ENCODE results near the gene FMO2. TPM values are rescaled to one million over a fixed set of nuclear protein-coding genes. Genes with fewer than 3 reads are reported as not detected.

The FMO2 gene
- total and polyA plus RNA-seq, 2 of the 8 experiments (the other 6 are each of a cell fraction or from before 2014, with no cell fraction given), result not detected

DNA sequence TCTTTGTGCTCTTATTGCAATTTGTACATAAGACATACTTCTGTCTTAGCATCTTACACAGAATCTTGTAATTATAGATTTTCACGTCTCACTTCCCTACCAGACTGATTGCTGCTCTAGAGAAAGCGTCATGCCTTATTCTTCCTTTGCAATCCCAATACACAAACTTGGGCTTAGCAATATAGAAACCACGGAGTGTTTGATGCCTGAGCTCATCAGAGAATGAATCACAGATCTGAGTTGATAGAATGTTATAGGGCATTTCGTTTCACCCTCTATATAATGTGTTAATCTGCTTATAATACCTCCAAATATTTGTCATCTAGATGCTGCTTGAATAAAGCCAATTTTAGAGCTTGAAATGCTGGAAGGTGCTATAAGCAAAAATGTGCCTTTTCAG is 69.8 kb downstream of the FMO2 start:
- Histone ChIP-seq H3K18ac (ENCODE audit: extremely low read depth, low read length) (no peak overlapping the region), H3K27ac (ENCODE audit: low read depth, low read length) (no peak overlapping the region), H3K14ac (ENCODE audit: insufficient read length) (no peak overlapping the region), H2AK5ac (ENCODE audit: low read depth, low read length) (no peak overlapping the region), H4K91ac (replicated peaks; ENCODE audit: insufficient read length, low read length) (no peak overlapping the region), H3K23me2 (ENCODE audit: low read depth, low read length) (no peaks in the 10 kb centered on the region; the same call in 1 of the 2 replicates), H3K9me3 (ENCODE audit: insufficient read depth in 2 of 2, low read depth in 1 of 2, low read length in 1 of 2) (no peaks in the 10 kb centered on the region), H4K20me1 (replicated peaks in 1 of 2; ENCODE audit: control insufficient read depth in 1 of 2, insufficient read depth in 2 of 2, low read length in 2 of 2) (no peaks in the 10 kb centered on the region), H2BK5ac (ENCODE audit: low read depth, low read length) (no peak overlapping the region), H3K27me3 (replicated peaks in 1 of 4; ENCODE audit: control insufficient read depth in 3 of 4, extremely low read depth in 1 of 4, insufficient read depth in 3 of 4, low read length in 3 of 4) (peaks cover 0 to 2% (median 0%) of the 10 kb centered on the region in 4 experiments; a peak in 2 of 7 replicates), H3K4me3 (ENCODE audit: extremely low read depth in 1 of 4, insufficient read depth in 2 of 4, low read depth in 3 of 4, low read length in 4 of 4) (no peak overlapping the region), H3K56ac (replicated peaks; ENCODE audit: insufficient read length, low read depth, low read length) (no peak overlapping the region), H3K4me1 (replicated peaks in 1 of 4; ENCODE audit: control insufficient read depth in 3 of 4, insufficient read depth in 4 of 4, low read length in 3 of 4) (peaks cover 12 to 27% (median 22%) of the 10 kb centered on the region in 4 experiments), H2BK20ac (ENCODE audit: low read length) (no peak overlapping the region), H3K4ac (replicated peaks; ENCODE audit: insufficient read length, low read depth, low read length) (no peak overlapping the region), H3K36me3 (ENCODE audit: control insufficient read depth in 2 of 4, insufficient read depth in 4 of 4, low read length in 3 of 4) (no peaks in the 10 kb centered on the region), H4K5ac (ENCODE audit: insufficient read length, low read depth, low read length) (no peak overlapping the region), H4K8ac (ENCODE audit: extremely low read depth, insufficient read depth, low read length) (no peak overlapping the region), H2BK15ac (ENCODE audit: low read length) (no peak overlapping the region), H3K23ac (ENCODE audit: insufficient read length) (no peak overlapping the region), H2BK12ac (ENCODE audit: low read depth, low read length) (no peak overlapping the region), H2BK120ac (replicated peaks; ENCODE audit: low read depth, low read length) (no peak overlapping the region), H2AFZ (ENCODE audit: low read length) (no peak overlapping the region), H3K4me2 (ENCODE audit: insufficient read depth in 1 of 2, low read depth in 2 of 2, low read length in 2 of 2) (no peak overlapping the region), H3K79me2 (ENCODE audit: control insufficient read depth in 1 of 2, insufficient read depth in 2 of 2, low read length in 2 of 2) (no peaks in the 10 kb centered on the region), H3K79me1 (ENCODE audit: low read depth, low read length) (no peaks in the 10 kb centered on the region), H3K9ac (replicated peaks in 1 of 4; ENCODE audit: extremely low read depth in 1 of 4, low read depth in 3 of 4, low read length in 3 of 4) (no peak overlapping the region)
- CTCF ChIA-PET (ENCODE audit: partially characterized antibody), result interaction anchor here (0.8 to 11.5 kb wide), 9 partner anchors 8 to 765 kb away, joined by 3 to 78 read pairs (median 4); partner anchors contain the start of gene FMO4
- no peak for FAIRE-seq
- POLR2A ChIA-PET (ENCODE audit: partially characterized antibody), result interaction anchor here (0.7 kb wide), 2 partner anchors 43 to 580 kb away, joined by 3 to 6 read pairs; no protein-coding TSS in a partner anchor
- WGBS, 2 experiments (ENCODE audit: extremely low coverage in 1 of 2, insufficient coverage in 1 of 2, insufficient read length in 1 of 2, insufficient replicate concordance in 2 of 2, low coverage in 1 of 2, low lambda C conversion rate in 2 of 2, missing lambda C conversion rate in 1 of 2), result 95% methylated on average over 4 of the region's 4 CpGs; no CpG with 5 or more reads in 1 of the 2 experiments
- no peak for DNase-seq (ENCODE audit: low read depth in 1 of 2, low spot score in 2 of 2)
- TF ChIP-seq TBP (IDR thresholded peaks at IDR 0.05; ENCODE audit: low read depth, low read length), result no peak
- no peak for TF ChIP-seq RNF2 (IDR thresholded peaks at IDR 0.05; ENCODE audit: borderline replicate concordance, low read depth, low read length, missing control alignments, poor library complexity, severe bottlenecking)
- TF ChIP-seq RBBP5 (IDR thresholded peaks at IDR 0.05; ENCODE audit: borderline replicate concordance, low read depth, low read length), result no peak
- no peak for TF ChIP-seq CEBPB (IDR thresholded peaks at IDR 0.05; ENCODE audit: low read depth, low read length)
- TF ChIP-seq CBX8 (IDR thresholded peaks at IDR 0.05; ENCODE audit: borderline replicate concordance, low read depth, low read length), result no peak
- no peak for TF ChIP-seq JUN (IDR thresholded peaks at IDR 0.05; ENCODE audit: low read depth, low read length)
- TF ChIP-seq TAF7 (optimal IDR thresholded peaks at IDR 0.05; ENCODE audit: borderline replicate concordance, low read depth, low read length), result no peak
- no peak for TF ChIP-seq KDM1A (IDR thresholded peaks at IDR 0.05; ENCODE audit: borderline replicate concordance, low read length)
- TF ChIP-seq RAD21 (IDR thresholded peaks at IDR 0.05 in 1 of 2, conservative IDR thresholded peaks at IDR 0.05 in 1 of 2; ENCODE audit: low read depth in 2 of 2, low read length in 2 of 2), result no peak
- no peak for TF ChIP-seq MAFK (IDR thresholded peaks at IDR 0.05; ENCODE audit: low read depth, low read length)
- TF ChIP-seq, protein P1, sequence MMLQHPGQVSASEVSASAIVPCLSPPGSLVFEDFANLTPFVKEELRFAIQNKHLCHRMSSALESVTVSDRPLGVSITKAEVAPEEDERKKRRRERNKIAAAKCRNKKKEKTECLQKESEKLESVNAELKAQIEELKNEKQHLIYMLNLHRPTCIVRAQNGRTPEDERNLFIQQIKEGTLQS (IDR thresholded peaks at IDR 0.05; ENCODE audit: insufficient read depth, low read depth, low read length), result no peak
- no peak for TF ChIP-seq SRF (IDR thresholded peaks at IDR 0.05; ENCODE audit: low read depth, low read length)

Data from H1 (cell line).